IPS-15b (cell line): Measurements from ENCODE around the gene MRGPRX1.

Experiments used
- H3K27me3 ChIP-seq: one replicate; pipeline ENCODE4 v1.6.1; 2013; ENCODE audit warnings: low read length; ENCODE audit not compliant: control insufficient read depth, insufficient read depth
- H3K36me3 ChIP-seq: one replicate; pipeline ENCODE4 v1.6.1; 2013; ENCODE audit warnings: low read length; ENCODE audit not compliant: control insufficient read depth, insufficient read depth
- H3K4me1 ChIP-seq: one replicate; pipeline ENCODE4 v1.6.1; 2013; ENCODE audit warnings: mild to moderate bottlenecking, low read length; ENCODE audit not compliant: control insufficient read depth, insufficient read depth
- H3K4me3 ChIP-seq: one replicate; pipeline ENCODE4 v1.5.1; 2013; ENCODE audit warnings: low read depth, low read length
- H3K9ac ChIP-seq: one replicate; pipeline ENCODE4 v1.6.1; 2013; ENCODE audit warnings: low read depth, mild to moderate bottlenecking, low read length
- H3K9me3 ChIP-seq: one replicate; pipeline ENCODE4 v1.6.1; 2013; ENCODE audit warnings: mild to moderate bottlenecking, low read length; ENCODE audit not compliant: control insufficient read depth, insufficient read depth

Gene MRGPRX1

GRCh38 chr11:18939314-18939713, at the start of gene MRGPRX1:
MRGPRX1 (minus strand) TSS chr11:18939414; CDS start chr11:18934784, 4,630 bp downstream.
- Histone ChIP-seq H3K36me3 (no peaks in the 10 kb centered on the region), H3K4me1 (peaks cover 3% of the 10 kb centered on the region), H3K9ac (no peak within 1 kb of the TSS), H3K4me3 (no peak within 1 kb of the TSS), H3K9me3 (no peaks in the 10 kb centered on the region), H3K27me3 (no peaks in the 10 kb centered on the region)

- H3K9ac ChIP-seq = no peak overlapping the region
- no peak overlapping the region for H3K4me3 ChIP-seq
- peaks cover 3% of the 10 kb centered on the region for H3K4me1 ChIP-seq
- no peaks in the 10 kb centered on the region for H3K9me3 ChIP-seq
- no peaks in the 10 kb centered on the region for H3K27me3 ChIP-seq
- H3K36me3 ChIP-seq = no peaks in the 10 kb centered on the region
Observed at GRCh38 chr11:18987454-18988231, 48.4 kb upstream of the MRGPRX1 start.

GRCh38 chr11:18986744-18987143, 47.5 kb upstream of the MRGPRX1 start:
- H3K4me1 ChIP-seq = peaks cover 3% of the 10 kb centered on the region
- H3K4me3 ChIP-seq = no peak overlapping the region
- H3K9ac ChIP-seq = no peak overlapping the region
- no peaks in the 10 kb centered on the region for H3K27me3 ChIP-seq
- no peaks in the 10 kb centered on the region for H3K36me3 ChIP-seq
- H3K9me3 ChIP-seq = no peaks in the 10 kb centered on the region

- H3K4me1 ChIP-seq = peaks cover 2% of the 10 kb centered on the region
- no peaks in the 10 kb centered on the region for H3K9me3 ChIP-seq
- H3K9ac ChIP-seq = no peak overlapping the region
- H3K27me3 ChIP-seq = no peaks in the 10 kb centered on the region
- H3K4me3 ChIP-seq = no peak overlapping the region
- no peaks in the 10 kb centered on the region for H3K36me3 ChIP-seq
Observed at GRCh38 chr11:18981897-18982296, 42.7 kb upstream of the MRGPRX1 start.

GRCh38 chr11:18974192-18974591, 35.0 kb upstream of the MRGPRX1 start:
- Histone ChIP-seq H3K4me1 (no peaks in the 10 kb centered on the region), H3K36me3 (no peaks in the 10 kb centered on the region), H3K9me3 (no peaks in the 10 kb centered on the region), H3K9ac (no peak overlapping the region), H3K27me3 (no peaks in the 10 kb centered on the region), H3K4me3 (no peak overlapping the region)

- no peak overlapping the region for H3K4me3 ChIP-seq
- H3K27me3 ChIP-seq = peaks cover 2% of the 10 kb centered on the region
- H3K9me3 ChIP-seq = no peaks in the 10 kb centered on the region
- no peaks in the 10 kb centered on the region for H3K4me1 ChIP-seq
- no peak overlapping the region for H3K9ac ChIP-seq
- H3K36me3 ChIP-seq = no peaks in the 10 kb centered on the region
Observed at GRCh38 chr11:18972336-18972735, 33.1 kb upstream of the MRGPRX1 start.

GRCh38 chr11:18969720-18970119, 30.5 kb upstream of the MRGPRX1 start:
- H3K9ac ChIP-seq = no peak overlapping the region
- H3K36me3 ChIP-seq = no peaks in the 10 kb centered on the region
- no peaks in the 10 kb centered on the region for H3K4me1 ChIP-seq
- H3K27me3 ChIP-seq = peaks cover 2% of the 10 kb centered on the region
- H3K9me3 ChIP-seq = no peaks in the 10 kb centered on the region
- H3K4me3 ChIP-seq = no peak overlapping the region

- Histone ChIP-seq H3K27me3 (no peaks in the 10 kb centered on the region), H3K36me3 (no peaks in the 10 kb centered on the region), H3K9me3 (no peaks in the 10 kb centered on the region), H3K4me1 (no peaks in the 10 kb centered on the region), H3K4me3 (no peak overlapping the region), H3K9ac (no peak overlapping the region)
Observed at GRCh38 chr11:18958221-18958910, 19.2 kb upstream of the MRGPRX1 start.

- Histone ChIP-seq H3K9me3 (no peaks in the 10 kb centered on the region), H3K4me1 (no peaks in the 10 kb centered on the region), H3K36me3 (no peaks in the 10 kb centered on the region), H3K27me3 (no peaks in the 10 kb centered on the region), H3K9ac (no peak overlapping the region), H3K4me3 (no peak overlapping the region)
Observed at GRCh38 chr11:18956630-18957029, 17.4 kb upstream of the MRGPRX1 start.

- no peaks in the 10 kb centered on the region for H3K27me3 ChIP-seq
- peaks cover 3% of the 10 kb centered on the region for H3K4me1 ChIP-seq
- H3K9me3 ChIP-seq = no peaks in the 10 kb centered on the region
- H3K4me3 ChIP-seq = no peak overlapping the region
- H3K36me3 ChIP-seq = no peaks in the 10 kb centered on the region
- H3K9ac ChIP-seq = no peak overlapping the region
Observed at GRCh38 chr11:18936002-18936673, 3.1 kb downstream of the MRGPRX1 start.

GRCh38 chr11:18934195-18934814, 4.9 kb downstream of the MRGPRX1 start:
- Histone ChIP-seq H3K36me3 (no peaks in the 10 kb centered on the region), H3K4me3 (no peak overlapping the region), H3K4me1 (peaks cover 3% of the 10 kb centered on the region), H3K9me3 (no peaks in the 10 kb centered on the region), H3K27me3 (no peaks in the 10 kb centered on the region), H3K9ac (no peak overlapping the region)
